IMR-90 (cell line): ENCODE data around the gene UBE2V1. TPM values are rescaled to one million over a fixed set of nuclear protein-coding genes. Genes with fewer than 3 reads are reported as not detected.

ENCODE experiments used
- ATAC-seq: fragments of 200-7000 bp; cut with Tn5 transposase; 2 replicates; pipeline ENCODE4 v1.9.1; 2020; ENCODE audit warnings: low read depth, mild to moderate bottlenecking, moderate library complexity
- BruUV-seq: library from RNA; stranded (reverse); fragments of 400-500 nt; replicated peaks from 2 replicates; lab custom pipeline; 2021; lab: Mats Ljungman, UMichigan
- CTCF ChIA-PET: fragments of 300-600 bp; formaldehyde crosslinking; extraction: SDS; loops from one replicate; lab custom pipeline; 2021; ENCODE audit warnings: antibody characterized with exemption; lab: Yijun Ruan, JAX
- POLR2A ChIA-PET: fragments of 300-600 bp; sonication (Branson Sonifier 250); formaldehyde crosslinking; loops from one replicate; lab custom pipeline; 2022; ENCODE audit warnings: antibody characterized with exemption; ENCODE audit not compliant: unreplicated experiment; lab: Charles Lee
- DNase-seq: peaks from one replicate; pipeline ENCODE4 v3.0.0; 2013
- H2AFZ ChIP-seq: replicated peaks from 2 replicates; pipeline ENCODE3; 2013; ENCODE audit warnings: low read length, mild to moderate bottlenecking; ENCODE audit not compliant: poor library complexity
- H2AK5ac ChIP-seq: 2 replicates; pipeline ENCODE4 v1.6.1; 2013; ENCODE audit warnings: low read depth, low read length, inconsistent platforms
- H2AK9ac ChIP-seq: replicated peaks from 2 replicates; pipeline ENCODE3; 2013; ENCODE audit warnings: mild to moderate bottlenecking, low read depth, low read length, moderate library complexity; ENCODE audit not compliant: poor library complexity
- H2BK120ac ChIP-seq: 2 replicates; pipeline ENCODE4 v1.6.1; 2013; ENCODE audit warnings: low read depth, low read length, inconsistent platforms
- H2BK15ac ChIP-seq: 3 replicates; pipeline ENCODE4 v1.6.1; 2013; ENCODE audit warnings: low read depth, low read length, inconsistent platforms
- H2BK20ac ChIP-seq: 2 replicates; pipeline ENCODE4 v1.6.1; 2013; ENCODE audit warnings: low read depth, mild to moderate bottlenecking, inconsistent platforms, low read length, moderate library complexity
- H2BK5ac ChIP-seq: 2 replicates; pipeline ENCODE4 v1.6.1; 2013; ENCODE audit warnings: mild to moderate bottlenecking, low read depth, low read length, inconsistent platforms; ENCODE audit not compliant: poor library complexity, severe bottlenecking
- H3K14ac ChIP-seq: replicated peaks from 2 replicates; pipeline ENCODE4 v1.6.1; 2013; ENCODE audit warnings: low read depth, low read length, inconsistent platforms
- H3K18ac ChIP-seq: 2 replicates; pipeline ENCODE4 v1.6.1; 2013; ENCODE audit warnings: low read depth, low read length, control low read depth
- H3K23ac ChIP-seq: 2 replicates; pipeline ENCODE4 v1.6.1; 2013; ENCODE audit warnings: low read depth, low read length, inconsistent platforms
- H3K27ac ChIP-seq: 2 replicates; pipeline ENCODE4 v1.5.1; 2013; ENCODE audit warnings: mild to moderate bottlenecking, control low read depth, low read length; ENCODE audit not compliant: insufficient read depth
- H3K27me3 ChIP-seq: 2 replicates; pipeline ENCODE4 v1.6.1; 2013; ENCODE audit warnings: low read length; ENCODE audit not compliant: control insufficient read depth, insufficient read depth
- H3K36me3 ChIP-seq: 2 replicates; pipeline ENCODE4 v1.6.1; 2013; ENCODE audit warnings: low read length, mixed read lengths; ENCODE audit not compliant: control insufficient read depth, insufficient read depth
- H3K4ac ChIP-seq: 2 replicates; pipeline ENCODE4 v1.6.1; 2013; ENCODE audit warnings: low read depth, low read length, inconsistent platforms
- H3K4me1 ChIP-seq: 2 replicates; pipeline ENCODE4 v1.6.1; 2013; ENCODE audit warnings: low read length, mixed read lengths; ENCODE audit not compliant: control insufficient read depth, insufficient read depth
- H3K4me2 ChIP-seq: 2 replicates; pipeline ENCODE4 v1.6.1; 2013; ENCODE audit warnings: low read depth, mild to moderate bottlenecking, control low read depth, low read length, moderate library complexity
- H3K4me3 ChIP-seq: 2 replicates; pipeline ENCODE4 v1.5.1; 2013; ENCODE audit warnings: low read depth, mild to moderate bottlenecking, control low read depth, low read length, moderate library complexity; ENCODE audit not compliant: insufficient read depth
- H3K56ac ChIP-seq: 2 replicates; pipeline ENCODE4 v1.6.1; 2013; ENCODE audit warnings: low read length, inconsistent platforms; ENCODE audit not compliant: insufficient read depth; ENCODE audit errors: extremely low read depth
- H3K79me1 ChIP-seq, 2 experiments: 2 replicates each; pipeline ENCODE4 v1.6.1; 2013; ENCODE audit warnings: low read length in 2 of 2, inconsistent platforms in 1 of 2, low read depth in 1 of 2
- H3K9ac ChIP-seq: 2 replicates; pipeline ENCODE4 v1.6.1; 2013; ENCODE audit warnings: low read depth, low read length, control low read depth
- H3K9me1 ChIP-seq: 2 replicates; pipeline ENCODE4 v1.6.1; 2013; ENCODE audit warnings: low read length, inconsistent platforms; ENCODE audit not compliant: insufficient read depth
- H3K9me3 ChIP-seq: 2 replicates; pipeline ENCODE4 v1.6.1; 2013; ENCODE audit warnings: low read length; ENCODE audit not compliant: control insufficient read depth, insufficient read depth
- H4K20me1 ChIP-seq: 2 replicates; pipeline ENCODE4 v1.6.1; 2013; ENCODE audit warnings: low read length, inconsistent platforms; ENCODE audit not compliant: insufficient read depth
- H4K5ac ChIP-seq: 2 replicates; pipeline ENCODE4 v1.6.1; 2013; ENCODE audit warnings: mild to moderate bottlenecking, low read depth, low read length, control low read depth
- H4K8ac ChIP-seq, 2 experiments: 2 replicates each; pipeline ENCODE4 v1.6.1; 2013; ENCODE audit warnings: low read depth in 2 of 2, low read length in 2 of 2, control low read depth in 1 of 2, inconsistent platforms in 1 of 2
- H4K91ac ChIP-seq: 2 replicates; pipeline ENCODE4 v1.6.1; 2013; ENCODE audit warnings: low read depth, low read length, inconsistent platforms; ENCODE audit not compliant: insufficient read depth
- CEBPB ChIP-seq: IDR thresholded peaks from 2 replicates; pipeline ENCODE4 v1.6.1; 2012; ENCODE audit warnings: low read depth, low read length, improper control_type of control experiment
- CHD1 ChIP-seq: IDR thresholded peaks from 2 replicates; pipeline ENCODE4 v1.6.1; 2012; ENCODE audit warnings: low read depth, low read length, improper control_type of control experiment
- FOS ChIP-seq: fragments of 150-350 bp; IDR thresholded peaks from 2 replicates; pipeline ENCODE4 v1.6.1; 2016; ENCODE audit warnings: low read depth, low read length
- MAZ ChIP-seq: IDR thresholded peaks from 2 replicates; pipeline ENCODE4 v1.6.1; 2012; ENCODE audit warnings: low read depth, mild to moderate bottlenecking, low read length, improper control_type of control experiment, moderate library complexity, borderline replicate concordance
- MXI1 ChIP-seq: IDR thresholded peaks from 2 replicates; pipeline ENCODE4 v1.6.1; 2012; ENCODE audit warnings: low read depth, mild to moderate bottlenecking, low read length, moderate library complexity, borderline replicate concordance
- POLR2A ChIP-seq: IDR thresholded peaks from 2 replicates; pipeline ENCODE4 v1.6.1; 2012; ENCODE audit warnings: mild to moderate bottlenecking, low read depth, low read length
- RAD21 ChIP-seq: IDR thresholded peaks from 2 replicates; pipeline ENCODE4 v1.6.1; 2012; ENCODE audit warnings: low read length, improper control_type of control experiment
- RCOR1 ChIP-seq: IDR thresholded peaks from 2 replicates; pipeline ENCODE4 v1.6.1; 2012; ENCODE audit warnings: mild to moderate bottlenecking, low read length, improper control_type of control experiment; ENCODE audit not compliant: insufficient replicate concordance
- SMC3 ChIP-seq: fragments of 150-350 bp; IDR thresholded peaks from 2 replicates; pipeline ENCODE4 v1.6.1; 2016; ENCODE audit warnings: low read depth, mild to moderate bottlenecking, antibody characterized with exemption, low read length, moderate library complexity
- WGBS, 2 experiments: methylation state at CpG; one replicate each; pipeline versions ENCODE4 v1.1.5 to v1.1.7; 2013; ENCODE audit warnings: missing lambda C conversion rate in 2 of 2; ENCODE audit not compliant: insufficient read length in 1 of 2; ENCODE audit errors: extremely low coverage in 2 of 2; 5-methylcytosine and 5-hydroxymethylcytosine counted together
- dilution Hi-C: fragments of 300-500 bp; cut with HindIII; formaldehyde crosslinking; loops from one replicate; pipeline ENCODE4 v1.14.3; 2018; ENCODE audit warnings: low sequenced_read_pairs; ENCODE audit not compliant: unreplicated experiment
- in situ Hi-C: fragments of 300-500 bp; cut with MboI; formaldehyde crosslinking; loops from 3 replicates; pipeline ENCODE4 v1.14.3; 2019; ENCODE audit warnings: low sequenced_read_pairs, inconsistent platforms, mixed read lengths
- intact Hi-C: fragments of 100-400 bp; cut with micrococcal nuclease; formaldehyde crosslinking; loops from 2 replicates; pipeline ENCODE4 v1.10.0; 2022
- polyA plus RNA-seq, 3 experiments: library from polyadenylated mRNA; depleted of rRNA; stranded (reverse); fragments of >200 nt; gene quantifications; 2 replicates each; pipeline ENCODE4 v1.2.3, GENCODE V29; 2012; ENCODE audit warnings: low replicate concordance in 1 of 3
- total RNA-seq: library from RNA; depleted of rRNA; stranded (reverse); fragments of >200 nt; gene quantifications from 2 replicates; pipeline ENCODE4 v1.2.3, GENCODE V29; 2012
- TF ChIP-seq, protein P1 (sequence below): conservative IDR thresholded peaks from 2 replicates; pipeline ENCODE4 v1.5.1; 2012; ENCODE audit warnings: mild to moderate bottlenecking, low read depth, low read length, improper control_type of control experiment
- TF ChIP-seq, protein P2 (sequence below): fragments of 150-350 bp; IDR thresholded peaks from 2 replicates; pipeline ENCODE4 v1.6.1; 2017; ENCODE audit warnings: mild to moderate bottlenecking, antibody characterized with exemption, low read length, low read depth

The UBE2V1 gene
- total and polyA plus RNA-seq, 2 of the 4 experiments (the other 2 are of a cell fraction), result 20.1 to 138 TPM

DNA sequence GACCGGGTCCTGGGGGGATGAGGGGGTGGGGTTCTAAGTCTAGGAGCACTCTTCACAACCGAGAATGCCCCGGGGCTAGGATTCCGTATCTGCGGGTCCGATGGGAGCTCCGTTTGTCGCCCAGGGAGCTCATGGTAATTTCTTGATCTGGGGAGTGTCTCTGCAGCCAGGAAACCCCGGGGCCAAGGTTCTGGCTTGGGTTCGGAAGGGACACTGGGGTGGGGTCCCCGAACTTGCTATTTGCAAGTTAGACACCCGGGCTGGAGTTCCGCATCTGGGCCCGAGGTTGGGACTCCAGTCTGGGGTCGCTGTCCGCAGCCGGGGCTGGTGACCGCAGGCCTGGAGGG is 40.2 kb upstream of the UBE2V1 start:
- no peak overlapping the region for H2BK15ac ChIP-seq
- peak overlapping the region; percentile 12 to 63; a peak in 2 of 4 replicates for H4K8ac ChIP-seq
- peak overlapping the region; percentile 99 for H2AK9ac ChIP-seq
- POLR2A ChIA-PET, result interaction anchor here (0.6 to 0.9 kb wide), 2 partner anchors 9 to 126 kb away, joined by 4 to 6 read pairs; no protein-coding TSS in a partner anchor
- H3K9ac ChIP-seq, result peak overlapping the region; percentile 88
- H3K4ac ChIP-seq, result peak overlapping the region; percentile 85
- dilution Hi-C loops, result no loop called here
- intact Hi-C loops, result loop anchor here (1.0 kb wide), 1 partner anchor 12 kb away; no protein-coding TSS in a partner anchor
- H3K9me1 ChIP-seq, result peaks cover 22% of the 10 kb centered on the region
- peaks cover 43% of the 10 kb centered on the region for H4K20me1 ChIP-seq
- H3K79me1 ChIP-seq, result peaks cover 13 to 56% of the 10 kb centered on the region in 2 experiments; a peak in 3 of 4 replicates
- peak overlapping the region; percentile 92 for H3K23ac ChIP-seq
- H2BK20ac ChIP-seq, result no peak overlapping the region
- peaks cover 23% of the 10 kb centered on the region for H3K4me1 ChIP-seq
- DNase-seq (no peak), ATAC-seq (no peak)
- peak overlapping the region; percentile 70; the same call in 1 of the 2 replicates for H3K56ac ChIP-seq
- H4K91ac ChIP-seq, result peak overlapping the region; percentile 24
- peak overlapping the region; percentile 87 for H3K4me3 ChIP-seq
- BruUV-seq, result no TSS peak
- in situ Hi-C loops, result no loop called here
- peak overlapping the region; percentile 69 for H3K27ac ChIP-seq
- no peaks in the 10 kb centered on the region for H3K27me3 ChIP-seq
- H3K4me2 ChIP-seq, result peak overlapping the region; percentile 98
- peak overlapping the region; percentile 77 for H3K14ac ChIP-seq
- WGBS, 2 experiments, result 4% methylated on average over 12 of the region's 18 CpGs; no CpG with 5 or more reads in 1 of the 2 experiments
- peak overlapping the region; percentile 92 for H2AFZ ChIP-seq
- TF ChIP-seq CEBPB, result no peak
- no peak for TF ChIP-seq MXI1
- TF ChIP-seq POLR2A, result no peak
- TF ChIP-seq CHD1, result no peak
- TF ChIP-seq, protein P1, sequence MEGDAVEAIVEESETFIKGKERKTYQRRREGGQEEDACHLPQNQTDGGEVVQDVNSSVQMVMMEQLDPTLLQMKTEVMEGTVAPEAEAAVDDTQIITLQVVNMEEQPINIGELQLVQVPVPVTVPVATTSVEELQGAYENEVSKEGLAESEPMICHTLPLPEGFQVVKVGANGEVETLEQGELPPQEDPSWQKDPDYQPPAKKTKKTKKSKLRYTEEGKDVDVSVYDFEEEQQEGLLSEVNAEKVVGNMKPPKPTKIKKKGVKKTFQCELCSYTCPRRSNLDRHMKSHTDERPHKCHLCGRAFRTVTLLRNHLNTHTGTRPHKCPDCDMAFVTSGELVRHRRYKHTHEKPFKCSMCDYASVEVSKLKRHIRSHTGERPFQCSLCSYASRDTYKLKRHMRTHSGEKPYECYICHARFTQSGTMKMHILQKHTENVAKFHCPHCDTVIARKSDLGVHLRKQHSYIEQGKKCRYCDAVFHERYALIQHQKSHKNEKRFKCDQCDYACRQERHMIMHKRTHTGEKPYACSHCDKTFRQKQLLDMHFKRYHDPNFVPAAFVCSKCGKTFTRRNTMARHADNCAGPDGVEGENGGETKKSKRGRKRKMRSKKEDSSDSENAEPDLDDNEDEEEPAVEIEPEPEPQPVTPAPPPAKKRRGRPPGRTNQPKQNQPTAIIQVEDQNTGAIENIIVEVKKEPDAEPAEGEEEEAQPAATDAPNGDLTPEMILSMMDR, result no peak
- TF ChIP-seq SMC3, result no peak
- TF ChIP-seq, protein P2, sequence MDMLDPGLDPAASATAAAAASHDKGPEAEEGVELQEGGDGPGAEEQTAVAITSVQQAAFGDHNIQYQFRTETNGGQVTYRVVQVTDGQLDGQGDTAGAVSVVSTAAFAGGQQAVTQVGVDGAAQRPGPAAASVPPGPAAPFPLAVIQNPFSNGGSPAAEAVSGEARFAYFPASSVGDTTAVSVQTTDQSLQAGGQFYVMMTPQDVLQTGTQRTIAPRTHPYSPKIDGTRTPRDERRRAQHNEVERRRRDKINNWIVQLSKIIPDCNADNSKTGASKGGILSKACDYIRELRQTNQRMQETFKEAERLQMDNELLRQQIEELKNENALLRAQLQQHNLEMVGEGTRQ, result no peak
- no peak for TF ChIP-seq MAZ
- no peak for TF ChIP-seq RCOR1
- TF ChIP-seq RAD21, result no peak
- no peak for TF ChIP-seq FOS
- CTCF ChIA-PET, result interaction anchor here (1.2 kb wide), 1 partner anchor 32 kb away, joined by 6 read pairs; no protein-coding TSS in a partner anchor
- peak overlapping the region; percentile 18; the same call in 1 of the 2 replicates for H3K18ac ChIP-seq
- H2BK120ac ChIP-seq, result peak overlapping the region; percentile 41; the same call in 1 of the 2 replicates
- H2AK5ac ChIP-seq, result peak overlapping the region; percentile 85
- no peaks in the 10 kb centered on the region for H3K9me3 ChIP-seq
- H3K36me3 ChIP-seq, result peaks cover 17% of the 10 kb centered on the region
- peak overlapping the region; percentile 73 for H2BK5ac ChIP-seq
- H4K5ac ChIP-seq, result peak overlapping the region; percentile 17; the same call in 1 of the 2 replicates
